8988T (cell line): ENCODE measurements around the gene SPECC1L.
"Not testable (repeated sequence)": the region's sequence is repeated elsewhere in the genome, so short reads cannot be mapped to it uniquely, and the experiment has no call there.

Experiments used
- DNase-seq: peaks from one replicate; pipeline ENCODE4 v3.0.0; 2011

The SPECC1L gene

DNA sequence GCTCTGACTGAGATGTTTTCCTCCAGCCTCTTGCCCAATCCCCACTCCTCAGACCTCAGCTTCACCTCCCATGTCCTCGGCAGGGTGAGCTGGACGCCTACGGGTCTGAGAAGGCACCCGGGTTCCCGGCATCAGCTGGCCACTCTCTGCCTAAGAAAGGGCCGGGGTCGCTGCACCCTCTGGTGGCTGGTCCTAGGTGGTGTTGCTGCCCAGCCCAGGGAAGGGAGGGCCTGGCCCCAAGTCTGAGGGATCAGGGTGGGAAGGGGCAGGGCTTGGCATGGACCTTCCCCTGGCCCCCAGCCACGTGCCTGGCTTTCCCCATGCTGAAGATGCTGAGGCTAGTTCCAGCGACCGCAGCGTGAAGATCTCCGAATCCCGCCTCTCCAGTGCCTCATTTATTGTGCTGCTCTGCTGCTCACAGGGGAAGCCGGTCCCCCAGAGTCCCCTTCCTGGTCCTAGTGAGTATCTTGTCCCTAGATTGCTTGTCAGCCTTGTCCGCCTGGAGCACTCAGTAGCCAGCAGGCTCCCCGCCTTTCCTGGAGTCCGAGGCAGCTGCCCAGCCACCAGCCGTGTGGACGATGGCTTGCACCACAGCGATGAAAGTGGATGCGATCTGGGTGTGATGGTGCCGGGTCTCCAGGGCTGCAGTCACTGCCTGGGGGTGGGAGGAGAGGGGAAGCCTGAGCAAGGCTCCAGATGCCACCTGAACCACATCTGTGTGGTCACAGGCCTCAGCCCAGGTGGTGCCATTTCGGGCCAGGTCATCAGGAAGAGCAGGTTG lies 22.9 kb upstream of the SPECC1L start:
- peak; percentile 92 for DNase-seq

GRCh38 chr22:24248611-24249010 lies 22.0 kb upstream of the SPECC1L start:
- DNase-seq: not testable (repeated sequence)

GRCh38 chr22:24249413-24249812 lies 21.2 kb upstream of the SPECC1L start:
- DNase-seq: not testable (repeated sequence)

DNA sequence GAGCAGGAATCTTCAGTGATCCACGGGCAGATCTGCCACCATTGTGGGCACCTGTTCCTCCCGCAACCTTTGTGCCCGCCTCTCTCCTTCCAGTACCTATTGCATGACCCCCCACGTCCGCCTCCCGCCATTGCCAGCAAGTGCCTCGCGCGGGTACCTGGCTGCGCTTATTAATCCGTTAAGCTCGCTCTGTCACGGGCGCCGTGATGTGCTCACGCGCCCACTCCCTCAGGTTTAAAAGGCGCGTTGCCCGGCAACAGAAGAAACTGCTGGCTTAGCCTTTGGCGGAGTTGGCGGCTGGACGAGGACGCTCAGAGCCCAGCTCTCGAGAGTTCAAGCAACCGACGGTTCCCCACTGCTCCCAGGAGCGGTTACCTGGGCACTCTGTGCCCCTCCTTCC lies 19.3 kb upstream of the SPECC1L start:
- DNase-seq: not testable (repeated sequence)

- DNase-seq: not testable (repeated sequence)
Observed at GRCh38 chr22:24253126-24253525, 17.5 kb upstream of the SPECC1L start.

DNA sequence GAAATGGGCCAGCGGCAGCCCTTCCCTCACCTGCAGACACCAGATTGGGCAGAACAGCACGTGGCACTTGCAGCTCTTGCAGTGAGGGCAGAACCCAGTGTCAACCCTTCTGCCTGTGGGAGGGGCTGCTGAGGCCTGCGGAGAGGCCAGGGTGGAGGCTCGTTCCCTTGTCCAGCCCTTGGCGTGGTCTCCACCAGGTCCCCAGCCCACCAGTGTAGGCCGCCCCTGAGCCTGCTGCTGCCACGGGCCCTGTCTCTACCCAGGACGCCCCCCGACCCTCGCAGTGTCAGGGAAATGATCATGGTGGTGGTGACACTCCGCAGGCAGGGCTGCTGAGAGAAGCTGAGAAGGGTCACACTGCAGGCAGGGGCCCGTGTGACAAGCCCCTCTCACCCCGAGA lies 14.5 kb upstream of the SPECC1L start:
- not testable (repeated sequence) for DNase-seq

GRCh38 chr22:24256736-24257135 lies 13.9 kb upstream of the SPECC1L start:
- not testable (repeated sequence) for DNase-seq

DNA sequence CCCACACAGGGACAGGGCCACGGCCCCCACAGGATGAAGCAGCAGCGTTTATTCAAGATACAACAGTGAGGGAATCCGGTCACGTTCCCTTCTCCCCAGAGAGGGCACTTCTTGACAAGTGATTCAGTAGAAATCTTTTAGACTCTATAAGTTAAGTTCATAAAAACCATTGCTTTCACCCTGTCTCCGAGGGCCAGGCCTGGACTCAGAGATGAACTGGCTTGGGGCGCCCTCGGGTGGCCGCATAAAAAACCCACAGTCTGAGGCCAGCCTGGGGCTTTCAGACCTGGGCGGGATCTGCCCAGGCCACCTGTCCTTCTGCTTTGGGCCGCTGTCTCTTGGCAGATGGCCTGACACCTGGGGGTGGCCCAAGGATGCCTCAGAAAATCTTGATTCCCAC lies 11.2 kb upstream of the SPECC1L start:
- not testable (repeated sequence) for DNase-seq

DNA sequence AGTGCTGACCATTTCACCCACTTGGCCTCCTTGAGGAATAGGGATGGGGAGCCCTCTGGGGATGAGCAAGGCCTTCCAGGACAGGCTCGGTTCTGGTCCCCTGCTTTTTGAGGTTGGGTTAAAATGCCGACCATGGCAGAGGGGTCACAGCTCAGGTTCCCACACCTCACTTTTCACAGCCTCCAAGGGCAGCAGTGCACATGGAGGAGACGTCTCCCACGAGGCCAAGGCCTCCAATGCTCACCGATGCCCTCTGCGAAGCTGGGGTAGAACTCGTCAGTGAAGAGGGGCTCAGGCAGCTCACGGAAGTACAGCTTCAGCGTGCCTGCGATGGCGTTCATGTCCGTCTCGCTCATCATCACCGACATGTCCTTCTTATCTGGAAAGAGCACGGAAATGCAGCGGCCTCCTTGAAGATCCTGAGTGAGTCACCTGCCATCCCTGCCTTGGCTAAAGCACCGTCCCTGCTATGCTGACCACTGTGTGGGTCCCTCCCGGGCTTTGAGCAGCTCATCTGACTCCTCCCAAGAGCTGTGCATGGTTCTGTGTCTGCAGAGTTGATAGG lies 8.4 kb upstream of the SPECC1L start:
- not testable (repeated sequence) for DNase-seq

DNA sequence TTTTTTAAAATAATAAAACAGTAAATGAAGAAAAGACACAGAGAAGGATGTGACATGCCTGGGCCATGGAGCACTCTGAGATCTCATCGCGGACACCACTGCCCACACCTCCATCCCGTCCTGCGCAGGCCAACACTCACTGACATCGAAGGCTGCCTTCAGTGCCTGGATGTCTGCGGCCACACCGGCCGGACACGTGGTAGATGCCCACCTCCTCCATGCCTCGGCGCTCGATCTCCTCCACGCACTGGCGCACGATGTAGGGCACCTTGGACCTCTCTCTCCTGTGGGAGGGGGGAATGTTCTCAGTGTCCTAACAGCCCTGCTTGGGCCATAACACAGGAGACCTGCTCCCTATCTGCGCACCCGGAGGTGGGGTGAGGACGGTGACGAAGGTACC lies 7.2 kb upstream of the SPECC1L start:
- DNase-seq: not testable (repeated sequence)

GRCh38 chr22:24264329-24264896 lies 6.2 kb upstream of the SPECC1L start:
- not testable (repeated sequence) for DNase-seq

DNA sequence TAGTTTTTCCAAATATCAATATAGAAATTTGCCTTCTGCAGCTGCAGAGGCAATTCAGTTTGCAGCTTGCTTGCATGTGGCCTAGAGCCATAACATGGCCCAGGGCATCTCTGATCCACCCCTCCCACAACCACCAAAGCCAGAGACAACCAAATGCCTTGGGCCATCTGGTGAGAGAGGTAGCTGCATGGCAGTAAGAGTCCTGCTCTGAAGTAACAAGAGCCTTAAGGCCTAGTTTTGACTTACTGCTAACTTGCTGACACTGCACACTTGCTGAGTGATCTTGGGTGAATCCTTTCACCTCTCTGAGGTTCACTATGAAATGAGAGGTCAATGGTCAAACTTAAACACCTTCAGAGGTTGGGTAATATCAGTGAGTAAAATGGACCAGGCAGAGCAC lies 4.9 kb upstream of the SPECC1L start:
- no peak for DNase-seq

DNA sequence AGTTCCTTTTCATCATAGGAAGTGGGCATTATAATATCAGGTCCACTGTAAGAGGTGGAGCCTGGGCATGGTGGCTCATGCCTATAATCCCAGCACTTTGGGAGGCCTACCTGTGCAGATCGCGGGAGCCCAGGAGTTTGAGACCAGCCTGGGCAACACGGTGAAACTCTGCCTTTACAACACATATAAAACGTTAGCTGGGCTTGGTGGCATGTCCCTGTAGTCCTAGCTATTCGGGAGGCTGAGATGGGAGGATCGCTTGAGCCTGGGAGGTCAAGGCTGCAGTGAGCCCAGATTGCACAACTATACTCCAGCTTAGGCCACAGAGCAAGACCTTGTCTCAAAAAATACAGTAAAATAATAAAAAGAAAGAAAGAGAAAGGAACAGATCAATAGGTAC lies 4.1 kb upstream of the SPECC1L start:
- DNase-seq: not testable (repeated sequence)

GRCh38 chr22:24271386-24271854 lies 789 bp downstream of the SPECC1L start:
- DNase-seq: no peak

DNA sequence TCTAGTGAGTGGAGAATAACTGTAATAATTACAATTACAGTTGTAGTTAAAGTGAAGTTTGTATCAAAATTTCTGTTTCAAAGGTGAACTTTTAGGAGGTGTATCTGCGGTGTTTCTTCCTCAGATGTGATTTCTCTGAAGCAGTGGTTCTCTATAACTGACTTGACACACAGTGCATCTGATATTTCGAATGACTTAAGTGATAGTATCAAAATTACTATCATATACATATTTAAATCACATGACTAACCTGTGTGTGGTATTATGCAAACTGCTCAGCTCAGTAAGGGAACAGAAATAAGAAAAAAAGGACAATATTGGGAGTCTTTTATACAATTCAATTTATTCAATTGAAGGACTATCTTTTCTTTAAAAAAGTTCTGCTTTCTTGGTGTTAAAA lies 2.4 kb downstream of the SPECC1L start:
- DNase-seq: not testable (repeated sequence)

DNA sequence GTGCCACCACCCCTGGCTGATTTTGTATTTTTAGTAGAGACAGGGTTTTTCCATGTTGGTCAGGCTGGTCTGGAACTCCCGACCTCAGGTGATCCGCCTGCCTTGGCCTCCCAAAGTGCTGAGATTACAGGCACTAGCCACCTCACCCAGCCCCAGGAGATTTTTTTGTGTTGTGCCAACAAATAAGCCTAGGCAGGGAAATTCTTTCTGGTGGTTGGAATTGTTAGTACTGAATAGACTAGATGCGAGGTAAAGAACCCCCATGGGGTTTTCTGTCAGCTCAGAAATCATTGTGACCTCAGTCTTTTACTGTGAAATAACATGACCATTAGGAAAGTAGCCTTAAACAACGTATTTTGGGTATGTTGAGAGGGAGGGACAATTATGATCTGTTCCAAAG lies 3.3 kb downstream of the SPECC1L start:
- DNase-seq: not testable (repeated sequence)

DNA sequence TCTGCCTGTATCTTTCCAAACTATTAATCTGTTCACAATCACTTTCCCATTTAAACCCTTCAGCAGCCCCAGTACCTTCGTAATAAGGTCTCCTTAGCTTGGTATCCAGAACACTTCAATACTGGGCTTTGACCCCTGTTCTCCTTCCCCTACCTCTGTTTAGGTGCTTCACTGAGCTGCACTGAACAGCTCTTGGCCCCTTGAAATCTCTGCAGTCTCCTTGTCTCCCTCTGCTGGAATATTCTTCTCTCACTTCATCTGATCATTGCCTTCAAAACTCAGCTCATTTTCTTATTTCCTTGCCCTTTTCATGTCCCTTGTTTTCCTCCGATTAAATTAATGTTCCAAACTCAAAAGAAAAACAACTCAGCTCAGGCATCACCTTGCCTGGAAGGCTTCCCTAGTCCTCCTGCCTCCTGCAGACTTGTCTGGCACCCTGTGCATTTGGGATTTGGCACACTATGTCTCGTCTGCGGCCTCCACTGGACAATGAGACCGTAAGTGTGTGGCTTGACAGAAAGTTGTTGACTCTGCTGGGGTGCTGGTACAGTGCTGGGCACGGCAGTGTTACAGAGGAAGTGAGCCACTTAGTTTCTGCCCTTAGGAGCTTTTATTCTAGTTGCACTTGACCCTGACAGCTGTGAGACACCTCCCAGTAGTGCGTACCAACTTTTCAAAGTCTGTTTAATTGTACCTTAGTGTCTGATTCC lies 4.2 kb downstream of the SPECC1L start:
- DNase-seq: not testable (repeated sequence)

DNA sequence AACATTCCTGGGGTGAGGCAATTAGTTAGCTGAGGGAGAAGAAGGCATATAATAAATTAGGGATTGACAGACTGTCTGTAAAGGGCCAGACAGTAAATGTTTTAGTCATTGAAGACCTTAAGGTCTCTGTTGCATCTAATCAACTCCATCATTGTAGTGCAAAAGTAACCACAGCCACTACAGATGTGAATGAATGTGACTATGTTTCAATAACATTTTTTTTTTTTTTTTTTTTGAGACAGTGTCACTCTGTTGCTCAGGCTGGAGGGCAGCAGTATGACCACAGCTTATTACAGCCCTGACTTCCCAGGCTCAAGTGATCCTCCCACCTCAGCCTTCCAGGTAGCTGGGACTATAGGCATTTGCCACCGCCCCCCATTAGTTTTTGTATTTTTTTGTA lies 9.7 kb downstream of the SPECC1L start:
- not testable (repeated sequence) for DNase-seq

- DNase-seq: no peak
Observed at GRCh38 chr22:24282401-24282800, 11.8 kb downstream of the SPECC1L start.

DNA sequence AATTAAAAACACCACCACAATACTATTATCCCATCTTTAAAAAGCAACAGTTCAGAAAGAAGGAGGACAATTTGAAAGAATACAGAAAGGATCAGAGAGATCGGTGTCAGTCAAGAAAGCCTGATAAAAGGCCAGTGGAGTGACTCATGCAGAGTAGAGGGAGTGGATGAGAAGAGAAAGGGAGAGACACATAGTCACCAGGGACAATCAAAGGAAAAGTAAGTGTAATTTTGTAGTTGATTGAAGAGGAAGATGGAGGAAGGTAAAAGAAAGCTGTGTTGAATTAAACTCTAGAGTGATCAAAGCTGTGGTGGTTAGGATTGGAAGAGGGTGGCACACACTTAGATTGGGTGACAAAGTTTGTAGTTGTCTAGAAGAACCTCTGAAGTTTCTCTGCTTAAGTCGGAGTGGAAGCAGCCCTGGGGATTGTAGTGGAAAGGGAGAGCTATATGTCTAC lies 14.1 kb downstream of the SPECC1L start:
- DNase-seq: no peak

- no peak for DNase-seq
Observed at GRCh38 chr22:24285245-24285644, 14.6 kb downstream of the SPECC1L start.

DNA sequence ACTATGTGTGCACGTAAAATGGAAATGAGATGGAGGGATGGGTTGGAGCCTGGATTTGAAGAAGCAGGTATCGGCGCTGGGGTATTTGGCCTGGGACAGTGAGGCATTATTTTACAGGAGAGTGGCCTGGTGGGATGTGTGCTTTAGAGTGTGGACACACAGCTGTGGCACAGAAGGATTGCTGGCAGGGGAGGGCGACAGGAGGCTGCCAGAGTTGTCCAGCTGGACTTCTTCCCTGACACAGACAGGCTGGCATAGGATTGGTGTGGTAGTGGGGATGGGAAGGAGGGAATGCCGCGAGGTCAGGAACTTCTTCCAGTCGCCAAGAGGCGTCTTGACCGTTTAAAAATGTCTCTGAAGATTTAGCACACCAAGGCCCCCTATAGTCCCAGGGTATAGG lies 16.6 kb downstream of the SPECC1L start:
- DNase-seq: not testable (repeated sequence)

GRCh38 chr22:24287801-24288200 lies 17.2 kb downstream of the SPECC1L start:
- not testable (repeated sequence) for DNase-seq
